HepG2 (cell line): ENCODE measurements around the gene RHOG. TPM values are rescaled to one million over a fixed set of nuclear protein-coding genes. Genes with fewer than 3 reads are reported as not detected.

ENCODE experiments used
- BHLHE40 ChIP-seq: IDR thresholded peaks from 2 replicates; pipeline ENCODE4 v1.6.1; 2011; ENCODE audit warnings: low read length, improper control_type of control experiment
- CBX5 ChIP-seq: sonication (generic); formaldehyde crosslinking; IDR thresholded peaks from 2 replicates; pipeline ENCODE4 v1.4.0; 2020; ENCODE audit warnings: missing genetic modification reagents, borderline replicate concordance
- HOXD1 ChIP-seq: sonication (generic); formaldehyde crosslinking; IDR thresholded peaks from 2 replicates; pipeline ENCODE4 v1.5.0; 2020; ENCODE audit warnings: missing genetic modification reagents
- IRX3 ChIP-seq: sonication (generic); formaldehyde crosslinking; IDR thresholded peaks from 2 replicates; pipeline ENCODE4 v1.8.1; 2023; ENCODE audit warnings: mild to moderate bottlenecking, low read depth, missing genetic modification reagents, borderline replicate concordance
- KLF11 ChIP-seq: IDR thresholded peaks from 2 replicates; pipeline ENCODE4 v1.6.1; 2016; ENCODE audit warnings: missing compliant biosample characterization
- NR3C1 ChIP-seq: sonication (generic); formaldehyde crosslinking; IDR thresholded peaks from 2 replicates; pipeline ENCODE4 v1.4.0; 2020; ENCODE audit warnings: missing genetic modification reagents
- NRL ChIP-seq: sonication (generic); formaldehyde crosslinking; IDR thresholded peaks from 2 replicates; pipeline ENCODE4 v1.5.0; 2020; ENCODE audit warnings: missing genetic modification reagents, mild to moderate bottlenecking, moderate library complexity, borderline replicate concordance
- RAD21 ChIP-seq: fragments of 450-650 bp; formaldehyde crosslinking; IDR thresholded peaks from 2 replicates; pipeline ENCODE4 v1.5.0; 2020; ENCODE audit warnings: mild to moderate bottlenecking
- RAD51 ChIP-seq: fragments of 450-650 bp; IDR thresholded peaks from 2 replicates; pipeline ENCODE4 v1.6.1; 2016; ENCODE audit warnings: borderline replicate concordance
- RFX5 ChIP-seq: IDR thresholded peaks from 2 replicates; pipeline ENCODE4 v1.6.1; 2011; ENCODE audit warnings: low read depth, low read length, improper control_type of control experiment
- THYN1 ChIP-seq: sonication (generic); formaldehyde crosslinking; IDR thresholded peaks from 2 replicates; pipeline ENCODE4 v1.8.1; 2023; ENCODE audit warnings: low read depth, mild to moderate bottlenecking, moderate library complexity, missing genetic modification reagents, borderline replicate concordance
- ZFYVE20 ChIP-seq: sonication (generic); formaldehyde crosslinking; IDR thresholded peaks from 2 replicates; pipeline ENCODE4 v1.8.0; 2023; ENCODE audit warnings: low read depth, mild to moderate bottlenecking, moderate library complexity, missing genetic modification reagents, borderline replicate concordance
- ZKSCAN1 ChIP-seq: fragments of 150-350 bp; IDR thresholded peaks from 2 replicates; pipeline ENCODE4 v1.6.1; 2014; ENCODE audit warnings: low read length
- ZKSCAN8 ChIP-seq: IDR thresholded peaks from 2 replicates; pipeline ENCODE4 v1.6.1; 2016; ENCODE audit warnings: borderline replicate concordance, missing genetic modification reagents, missing compliant biosample characterization
- ZNF337 ChIP-seq: sonication (generic); formaldehyde crosslinking; IDR thresholded peaks from 2 replicates; pipeline ENCODE4 v1.5.1; 2020; ENCODE audit warnings: missing genetic modification reagents, low read depth, mild to moderate bottlenecking, borderline replicate concordance
- ZNF552 ChIP-seq: sonication (generic); formaldehyde crosslinking; IDR thresholded peaks from 2 replicates; pipeline ENCODE4 v1.9.0; 2022; ENCODE audit warnings: missing genetic modification reagents, mild to moderate bottlenecking, borderline replicate concordance
- ZNF766 ChIP-seq: sonication (generic); formaldehyde crosslinking; IDR thresholded peaks from 2 replicates; pipeline ENCODE4 v1.5.0; 2020; ENCODE audit warnings: missing genetic modification reagents, borderline replicate concordance
- ZNF782 ChIP-seq: sonication (generic); formaldehyde crosslinking; IDR thresholded peaks from 2 replicates; pipeline ENCODE4 v1.4.0; 2020; ENCODE audit warnings: missing genetic modification reagents, mild to moderate bottlenecking, borderline replicate concordance
- ZSCAN22 ChIP-seq: sonication (generic); formaldehyde crosslinking; IDR thresholded peaks from 2 replicates; pipeline ENCODE4 v1.4.0; 2020; ENCODE audit warnings: mild to moderate bottlenecking, missing genetic modification reagents
- polyA plus RNA-seq, 8 experiments: library from polyadenylated mRNA; depleted of rRNA in 3 of 8; stranded (reverse) in 7 of 8; unstranded in 1 of 8; fragments of >200 nt; fragmentation: Illumina TruSeq in 4 of 8; extraction: Trizol in 4 of 8; gene quantifications; 2 replicates each; pipeline versions ENCODE4 v1.2.1 to v1.2.3, GENCODE V29; 2011 to 2016; ENCODE audit warnings: low read depth in 4 of 8, missing spikeins in 1 of 8, mixed read lengths in 1 of 8; ENCODE audit not compliant: insufficient read depth in 1 of 8
- total RNA-seq, 5 experiments: library from RNA; depleted of rRNA; stranded (reverse); fragments of >200 nt; fragmentation: Illumina TruSeq; extraction: Trizol; gene quantifications; 2 replicates each; pipeline ENCODE4 v1.2.3, GENCODE V29; 2016; ENCODE audit warnings: low read depth in 1 of 5
- TF ChIP-seq, protein P1 (sequence below): sonication (generic); formaldehyde crosslinking; IDR thresholded peaks from one replicate; pipeline ENCODE4 v1.5.1; 2020; ENCODE audit warnings: mild to moderate bottlenecking, missing genetic modification reagents; ENCODE audit errors: not compliant biosample characterization
- TF ChIP-seq, protein P2 (sequence below): IDR thresholded peaks from 2 replicates; pipeline ENCODE4 v1.6.1; 2016; ENCODE audit warnings: mild to moderate bottlenecking, missing biosample characterization, missing genetic modification reagents

Gene RHOG
- total and polyA plus RNA-seq, 2 of the 13 experiments (the other 11 are each of a cell fraction or from before 2014, with no cell fraction given), result 7.7 to 23.4 TPM

DNA sequence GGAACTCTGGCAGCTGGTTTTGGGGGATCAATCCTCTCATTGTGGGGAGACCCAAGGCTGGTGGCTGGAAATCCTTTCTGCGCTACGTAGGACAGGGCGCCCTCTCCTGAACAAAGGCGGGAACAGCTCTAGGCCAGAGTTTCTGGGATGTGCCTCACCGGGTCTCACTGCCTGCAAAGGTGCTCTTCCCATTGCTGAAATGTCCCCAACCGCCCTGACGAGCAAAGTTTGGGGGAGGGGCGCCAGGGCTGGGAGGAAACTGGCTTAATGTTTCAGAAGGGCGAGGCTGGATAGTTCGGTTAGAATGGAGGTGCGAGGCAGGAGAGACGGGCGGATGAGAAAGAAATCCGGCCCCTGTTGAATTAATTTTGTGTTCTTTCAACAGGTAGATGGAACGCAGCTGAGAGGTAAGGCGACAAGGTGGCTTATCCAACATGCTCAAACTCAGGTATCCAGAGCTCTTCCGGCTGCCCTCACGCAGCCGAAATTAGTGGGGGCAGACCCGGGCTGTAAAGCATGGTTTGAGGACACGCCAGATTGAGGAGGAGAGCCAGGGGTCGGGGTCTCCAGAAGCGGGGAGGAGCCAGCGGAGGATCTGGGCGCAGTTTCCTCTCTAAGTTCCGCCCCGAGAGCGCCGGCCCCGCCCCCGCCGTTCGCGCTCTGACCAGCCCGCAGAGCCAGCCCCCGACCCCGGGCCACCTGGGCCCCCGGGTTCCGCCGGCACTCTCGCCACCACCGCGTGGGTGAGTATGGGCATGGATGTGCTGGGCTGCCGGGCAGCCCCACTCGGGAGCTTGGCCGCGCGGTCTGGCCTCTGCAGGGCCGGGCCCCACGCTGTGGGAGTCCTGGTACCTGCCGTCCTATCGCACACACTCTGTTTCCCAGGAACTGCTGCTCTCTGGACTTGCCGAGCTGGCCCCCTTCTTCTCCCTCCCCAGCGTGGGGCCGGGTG is 32.6 kb downstream of the RHOG start, which contains the start of gene PGAP2 (continued):
- TF ChIP-seq, protein P1, sequence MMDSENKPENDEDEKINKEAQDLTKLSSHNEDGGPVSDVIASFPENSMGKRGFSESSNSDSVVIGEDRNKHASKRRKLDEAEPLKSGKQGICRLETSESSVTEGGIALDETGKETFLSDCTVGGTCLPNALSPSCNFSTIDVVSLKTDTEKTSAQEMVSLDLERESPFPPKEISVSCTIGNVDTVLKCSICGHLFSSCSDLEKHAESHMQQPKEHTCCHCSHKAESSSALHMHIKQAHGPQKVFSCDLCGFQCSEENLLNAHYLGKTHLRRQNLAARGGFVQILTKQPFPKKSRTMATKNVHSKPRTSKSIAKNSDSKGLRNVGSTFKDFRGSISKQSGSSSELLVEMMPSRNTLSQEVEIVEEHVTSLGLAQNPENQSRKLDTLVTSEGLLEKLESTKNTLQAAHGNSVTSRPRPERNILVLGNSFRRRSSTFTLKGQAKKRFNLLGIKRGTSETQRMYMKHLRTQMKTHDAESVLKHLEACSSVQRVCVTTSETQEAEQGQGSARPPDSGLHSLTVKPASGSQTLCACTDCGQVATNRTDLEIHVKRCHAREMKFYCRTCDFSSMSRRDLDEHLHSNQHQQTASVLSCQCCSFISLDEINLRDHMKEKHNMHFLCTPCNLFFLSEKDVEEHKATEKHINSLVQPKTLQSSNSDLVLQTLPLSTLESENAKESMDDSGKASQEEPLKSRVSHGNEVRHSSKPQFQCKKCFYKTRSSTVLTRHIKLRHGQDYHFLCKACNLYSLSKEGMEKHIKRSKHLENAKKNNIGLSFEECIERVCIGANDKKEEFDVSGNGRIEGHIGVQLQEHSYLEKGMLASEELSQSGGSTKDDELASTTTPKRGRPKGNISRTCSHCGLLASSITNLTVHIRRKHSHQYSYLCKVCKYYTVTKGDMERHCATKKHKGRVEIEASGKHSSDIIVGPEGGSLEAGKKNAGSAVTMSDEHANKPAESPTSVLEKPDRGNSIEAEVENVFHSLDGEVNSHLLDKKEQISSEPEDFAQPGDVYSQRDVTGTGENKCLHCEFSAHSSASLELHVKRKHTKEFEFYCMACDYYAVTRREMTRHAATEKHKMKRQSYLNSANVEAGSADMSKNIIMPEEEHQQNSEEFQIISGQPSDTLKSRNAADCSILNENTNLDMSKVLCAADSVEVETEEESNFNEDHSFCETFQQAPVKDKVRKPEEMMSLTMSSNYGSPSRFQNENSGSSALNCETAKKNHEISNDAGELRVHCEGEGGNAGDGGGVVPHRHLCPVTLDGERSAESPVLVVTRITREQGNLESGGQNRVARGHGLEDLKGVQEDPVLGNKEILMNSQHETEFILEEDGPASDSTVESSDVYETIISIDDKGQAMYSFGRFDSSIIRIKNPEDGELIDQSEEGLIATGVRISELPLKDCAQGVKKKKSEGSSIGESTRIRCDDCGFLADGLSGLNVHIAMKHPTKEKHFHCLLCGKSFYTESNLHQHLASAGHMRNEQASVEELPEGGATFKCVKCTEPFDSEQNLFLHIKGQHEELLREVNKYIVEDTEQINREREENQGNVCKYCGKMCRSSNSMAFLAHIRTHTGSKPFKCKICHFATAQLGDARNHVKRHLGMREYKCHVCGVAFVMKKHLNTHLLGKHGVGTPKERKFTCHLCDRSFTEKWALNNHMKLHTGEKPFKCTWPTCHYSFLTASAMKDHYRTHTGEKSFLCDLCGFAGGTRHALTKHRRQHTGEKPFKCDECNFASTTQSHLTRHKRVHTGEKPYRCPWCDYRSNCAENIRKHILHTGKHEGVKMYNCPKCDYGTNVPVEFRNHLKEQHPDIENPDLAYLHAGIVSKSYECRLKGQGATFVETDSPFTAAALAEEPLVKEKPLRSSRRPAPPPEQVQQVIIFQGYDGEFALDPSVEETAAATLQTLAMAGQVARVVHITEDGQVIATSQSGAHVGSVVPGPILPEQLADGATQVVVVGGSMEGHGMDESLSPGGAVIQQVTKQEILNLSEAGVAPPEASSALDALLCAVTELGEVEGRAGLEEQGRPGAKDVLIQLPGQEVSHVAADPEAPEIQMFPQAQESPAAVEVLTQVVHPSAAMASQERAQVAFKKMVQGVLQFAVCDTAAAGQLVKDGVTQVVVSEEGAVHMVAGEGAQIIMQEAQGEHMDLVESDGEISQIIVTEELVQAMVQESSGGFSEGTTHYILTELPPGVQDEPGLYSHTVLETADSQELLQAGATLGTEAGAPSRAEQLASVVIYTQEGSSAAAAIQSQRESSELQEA (CRISPR knock-in tag), result no peak
- no peak for TF ChIP-seq RAD51
- TF ChIP-seq, protein P2, sequence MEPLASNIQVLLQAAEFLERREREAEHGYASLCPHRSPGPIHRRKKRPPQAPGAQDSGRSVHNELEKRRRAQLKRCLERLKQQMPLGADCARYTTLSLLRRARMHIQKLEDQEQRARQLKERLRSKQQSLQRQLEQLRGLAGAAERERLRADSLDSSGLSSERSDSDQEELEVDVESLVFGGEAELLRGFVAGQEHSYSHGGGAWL (CRISPR knock-in tag), result no peak; the same call in 1 of the 2 replicates
- no peak for TF ChIP-seq RFX5
- no peak for TF ChIP-seq ZKSCAN1
- TF ChIP-seq THYN1 (CRISPR knock-in tag), result no peak
- 0 out of 2 replicates have a peak, but pooled peaks have one; percentile 52 for TF ChIP-seq HOXD1 (CRISPR knock-in tag)
- no peak for TF ChIP-seq IRX3 (CRISPR knock-in tag)
- peak; percentile 49 for TF ChIP-seq RAD21 (CRISPR knock-in tag)
- no peak for TF ChIP-seq ZNF552 (CRISPR knock-in tag)
- TF ChIP-seq ZSCAN22 (CRISPR knock-in tag), result no peak
- no peak for TF ChIP-seq ZFYVE20 (CRISPR knock-in tag)
- no peak for TF ChIP-seq ZNF337
- TF ChIP-seq BHLHE40, result no peak
- no peak for TF ChIP-seq ZKSCAN8 (CRISPR knock-in tag)
- TF ChIP-seq NRL (CRISPR knock-in tag), result peak; percentile 62
- no peak; the same call in 1 of the 2 replicates for TF ChIP-seq CBX5
- TF ChIP-seq KLF11 (CRISPR knock-in tag), result no peak
- TF ChIP-seq ZNF782, result no peak
- no peak for TF ChIP-seq ZNF766 (CRISPR knock-in tag)
- TF ChIP-seq NR3C1, result no peak
